Panc1 (cell line): Measurements from ENCODE around the gene VRTN. TPM values are rescaled to one million over a fixed set of nuclear protein-coding genes. Genes with fewer than 3 reads are reported as not detected.
"Not testable (repeated sequence)": the region's sequence is repeated elsewhere in the genome, so short reads cannot be mapped to it uniquely, and the experiment has no call there.

Experiments
- ATAC-seq: fragments of 200-7000 bp; cut with Tn5 transposase; 2 replicates; pipeline ENCODE4 v1.9.1; 2020; ENCODE audit warnings: mild to moderate bottlenecking, moderate library complexity
- BruUV-seq: library from RNA; stranded (reverse); fragments of 400-500 nt; replicated peaks from 2 replicates; lab custom pipeline; 2021; lab: Mats Ljungman, UMichigan
- CTCF ChIA-PET: fragments of 300-600 bp; sonication (Branson Sonifier 250); formaldehyde crosslinking; loops from one replicate; lab custom pipeline; 2022; ENCODE audit warnings: antibody characterized with exemption; lab: Charles Lee
- POLR2A ChIA-PET: fragments of 300-600 bp; sonication (Branson Sonifier 250); formaldehyde crosslinking; loops from one replicate; lab custom pipeline; 2022; ENCODE audit warnings: antibody characterized with exemption; lab: Charles Lee
- DNase-seq: peaks from one replicate; pipeline ENCODE4 v3.0.0-alpha.2; 2010; ENCODE audit warnings: low read depth, low spot score
- H3K27ac ChIP-seq: 2 replicates; pipeline ENCODE4 v1.5.1; 2011; ENCODE audit warnings: mild to moderate bottlenecking, low read length, inconsistent platforms
- H3K27me3 ChIP-seq: fragments of 200-500 bp; sonication (Bioruptor generic); 2 replicates; pipeline ENCODE4 v1.6.0; 2014; ENCODE audit warnings: low read length, inconsistent platforms; ENCODE audit not compliant: control insufficient read depth, insufficient read depth
- H3K36me3 ChIP-seq: fragments of 200-500 bp; sonication (Bioruptor generic); 2 replicates; pipeline ENCODE4 v1.5.1; 2014; ENCODE audit warnings: inconsistent platforms, mild to moderate bottlenecking, low read length, moderate library complexity; ENCODE audit not compliant: control insufficient read depth, insufficient read depth
- H3K4me1 ChIP-seq: 2 replicates; pipeline ENCODE4 v1.5.1; 2011; ENCODE audit warnings: inconsistent platforms, mild to moderate bottlenecking, low read length, moderate library complexity; ENCODE audit not compliant: control insufficient read depth, insufficient read depth
- H3K4me3 ChIP-seq, 2 experiments: 2 replicates each; pipeline ENCODE4 v1.5.1; 2011 to 2012; ENCODE audit warnings: low read depth in 2 of 2, low read length in 2 of 2, mild to moderate bottlenecking in 2 of 2, inconsistent platforms in 1 of 2, moderate library complexity in 1 of 2
- H3K9me3 ChIP-seq: fragments of 200-500 bp; sonication (Bioruptor generic); 2 replicates; pipeline ENCODE4 v1.5.1; 2014; ENCODE audit warnings: low read depth, mild to moderate bottlenecking, inconsistent platforms, low read length, moderate library complexity; ENCODE audit not compliant: control insufficient read depth, insufficient read depth
- POLR2AphosphoS5 ChIP-seq: IDR thresholded peaks from 2 replicates; pipeline ENCODE4 v1.6.1; 2012; ENCODE audit warnings: mild to moderate bottlenecking, low read depth, low read length, moderate library complexity
- SIN3A ChIP-seq: IDR thresholded peaks from 2 replicates; pipeline ENCODE4 v1.6.1; 2012; ENCODE audit warnings: low read depth, mild to moderate bottlenecking, low read length, moderate library complexity, borderline replicate concordance; ENCODE audit not compliant: insufficient read depth
- TCF7L2 ChIP-seq: IDR thresholded peaks from 2 replicates; pipeline ENCODE4 v1.6.1; 2011; ENCODE audit warnings: mild to moderate bottlenecking, low read depth, low read length, inconsistent platforms
- in situ Hi-C: cut with HindIII; loops from 2 replicates; pipeline ENCODE4 v1.10.0; 2016; ENCODE audit warnings: low sequenced_read_pairs, low pct_unique_long_range_greater_than_20kb
- intact Hi-C: fragments of 100-400 bp; cut with micrococcal nuclease; formaldehyde crosslinking; loops from one replicate; pipeline ENCODE4 v1.10.0; 2022; ENCODE audit not compliant: unreplicated experiment
- total RNA-seq: library from RNA; stranded (reverse); gene quantifications from one replicate; pipeline ENCODE4 v1.2.1, GENCODE V29; 2021; ENCODE audit not compliant: unreplicated experiment
- TF ChIP-seq, protein P1 (sequence below): fragments of 450-650 bp; IDR thresholded peaks from 2 replicates; pipeline ENCODE4 v1.5.1; 2017; ENCODE audit warnings: mild to moderate bottlenecking
- TF ChIP-seq, protein P2 (sequence below), 2 experiments: IDR thresholded peaks; 2 replicates each; pipeline ENCODE4 v1.6.1; 2011 to 2012; ENCODE audit warnings: low read depth in 2 of 2, control low read depth in 1 of 2, low read length in 1 of 2, mild to moderate bottlenecking in 1 of 2, moderate library complexity in 1 of 2; ENCODE audit not compliant: insufficient read depth in 1 of 2

The VRTN gene
- total RNA-seq, 1 experiment from 2014 or later = not detected

DNA sequence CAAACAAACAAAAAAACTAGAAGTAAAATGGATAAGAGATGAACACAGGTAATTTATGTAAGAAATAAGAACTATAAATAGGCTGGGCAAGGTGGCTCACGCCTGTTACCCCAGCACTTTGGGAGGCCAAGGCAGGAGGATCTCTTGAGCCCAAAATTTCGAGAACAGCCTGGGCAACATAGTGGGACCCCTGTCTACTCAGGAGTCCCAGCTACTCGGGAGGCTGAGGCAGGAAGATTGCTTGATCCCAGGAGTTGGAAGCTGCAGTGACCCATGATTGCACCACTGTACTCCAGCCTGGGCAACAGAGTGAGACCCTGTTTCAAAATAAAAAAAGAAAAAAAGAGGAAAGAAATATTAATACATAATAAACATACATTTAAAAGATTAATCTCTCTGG, 22.8 kb upstream of the VRTN start:
- POLR2A ChIA-PET = no interaction called here
- CTCF ChIA-PET = no interaction called here

DNA sequence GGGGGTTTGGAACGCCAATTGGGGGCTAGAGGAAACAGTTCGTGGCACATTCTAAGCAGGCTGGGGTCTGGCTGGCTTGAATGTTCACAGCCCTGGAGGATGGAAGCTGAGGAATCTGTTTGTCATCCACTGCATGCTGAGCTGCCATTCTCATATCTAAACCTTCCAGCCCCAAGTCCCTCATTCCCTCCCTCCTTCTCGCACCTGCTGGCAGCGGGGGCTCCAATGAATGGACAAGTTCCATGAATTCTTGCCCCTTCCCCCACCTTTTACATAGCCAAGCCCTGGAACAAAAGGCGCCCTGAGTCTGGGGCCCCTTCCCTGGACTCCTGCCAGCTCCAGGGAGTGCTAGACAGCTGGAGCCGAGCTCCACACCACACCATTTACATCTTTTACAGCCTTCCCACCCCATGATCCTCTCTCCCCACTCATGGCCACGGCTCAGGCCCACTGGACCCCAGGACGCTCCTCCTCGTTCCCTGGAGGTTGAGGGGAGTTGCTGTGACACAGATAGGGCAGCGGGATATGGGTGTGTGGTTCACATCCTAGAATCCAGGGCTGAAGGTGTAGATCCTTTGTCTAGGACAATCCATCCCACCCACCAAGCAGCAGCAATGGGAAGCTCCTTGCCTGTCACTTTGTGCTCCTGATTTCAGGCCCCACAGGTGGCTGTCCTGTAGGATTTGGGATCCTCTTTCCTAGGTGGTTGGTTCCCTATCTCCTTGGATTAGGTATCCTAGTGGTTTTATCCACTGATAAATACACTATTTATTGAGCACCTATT, 21.7 kb upstream of the VRTN start:
- no peak for ATAC-seq

More for the DNA sequence above, 22.8 kb upstream of the VRTN start:
- ATAC-seq (no peak), DNase-seq (no peak)
- no peaks in the 10 kb centered on the region for H3K27me3 ChIP-seq
- H3K27ac ChIP-seq = no peak overlapping the region
- in situ Hi-C loops = no loop called here
- H3K36me3 ChIP-seq = no peaks in the 10 kb centered on the region
- H3K9me3 ChIP-seq = no peaks in the 10 kb centered on the region
- TF ChIP-seq TCF7L2 (no peak), SIN3A (no peak), POLR2AphosphoS5 (no peak)
- TF ChIP-seq, protein P1, sequence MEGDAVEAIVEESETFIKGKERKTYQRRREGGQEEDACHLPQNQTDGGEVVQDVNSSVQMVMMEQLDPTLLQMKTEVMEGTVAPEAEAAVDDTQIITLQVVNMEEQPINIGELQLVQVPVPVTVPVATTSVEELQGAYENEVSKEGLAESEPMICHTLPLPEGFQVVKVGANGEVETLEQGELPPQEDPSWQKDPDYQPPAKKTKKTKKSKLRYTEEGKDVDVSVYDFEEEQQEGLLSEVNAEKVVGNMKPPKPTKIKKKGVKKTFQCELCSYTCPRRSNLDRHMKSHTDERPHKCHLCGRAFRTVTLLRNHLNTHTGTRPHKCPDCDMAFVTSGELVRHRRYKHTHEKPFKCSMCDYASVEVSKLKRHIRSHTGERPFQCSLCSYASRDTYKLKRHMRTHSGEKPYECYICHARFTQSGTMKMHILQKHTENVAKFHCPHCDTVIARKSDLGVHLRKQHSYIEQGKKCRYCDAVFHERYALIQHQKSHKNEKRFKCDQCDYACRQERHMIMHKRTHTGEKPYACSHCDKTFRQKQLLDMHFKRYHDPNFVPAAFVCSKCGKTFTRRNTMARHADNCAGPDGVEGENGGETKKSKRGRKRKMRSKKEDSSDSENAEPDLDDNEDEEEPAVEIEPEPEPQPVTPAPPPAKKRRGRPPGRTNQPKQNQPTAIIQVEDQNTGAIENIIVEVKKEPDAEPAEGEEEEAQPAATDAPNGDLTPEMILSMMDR = no peak
- TF ChIP-seq, protein P2, sequence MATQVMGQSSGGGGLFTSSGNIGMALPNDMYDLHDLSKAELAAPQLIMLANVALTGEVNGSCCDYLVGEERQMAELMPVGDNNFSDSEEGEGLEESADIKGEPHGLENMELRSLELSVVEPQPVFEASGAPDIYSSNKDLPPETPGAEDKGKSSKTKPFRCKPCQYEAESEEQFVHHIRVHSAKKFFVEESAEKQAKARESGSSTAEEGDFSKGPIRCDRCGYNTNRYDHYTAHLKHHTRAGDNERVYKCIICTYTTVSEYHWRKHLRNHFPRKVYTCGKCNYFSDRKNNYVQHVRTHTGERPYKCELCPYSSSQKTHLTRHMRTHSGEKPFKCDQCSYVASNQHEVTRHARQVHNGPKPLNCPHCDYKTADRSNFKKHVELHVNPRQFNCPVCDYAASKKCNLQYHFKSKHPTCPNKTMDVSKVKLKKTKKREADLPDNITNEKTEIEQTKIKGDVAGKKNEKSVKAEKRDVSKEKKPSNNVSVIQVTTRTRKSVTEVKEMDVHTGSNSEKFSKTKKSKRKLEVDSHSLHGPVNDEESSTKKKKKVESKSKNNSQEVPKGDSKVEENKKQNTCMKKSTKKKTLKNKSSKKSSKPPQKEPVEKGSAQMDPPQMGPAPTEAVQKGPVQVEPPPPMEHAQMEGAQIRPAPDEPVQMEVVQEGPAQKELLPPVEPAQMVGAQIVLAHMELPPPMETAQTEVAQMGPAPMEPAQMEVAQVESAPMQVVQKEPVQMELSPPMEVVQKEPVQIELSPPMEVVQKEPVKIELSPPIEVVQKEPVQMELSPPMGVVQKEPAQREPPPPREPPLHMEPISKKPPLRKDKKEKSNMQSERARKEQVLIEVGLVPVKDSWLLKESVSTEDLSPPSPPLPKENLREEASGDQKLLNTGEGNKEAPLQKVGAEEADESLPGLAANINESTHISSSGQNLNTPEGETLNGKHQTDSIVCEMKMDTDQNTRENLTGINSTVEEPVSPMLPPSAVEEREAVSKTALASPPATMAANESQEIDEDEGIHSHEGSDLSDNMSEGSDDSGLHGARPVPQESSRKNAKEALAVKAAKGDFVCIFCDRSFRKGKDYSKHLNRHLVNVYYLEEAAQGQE (IDR thresholded peaks at IDR 0.05; ENCODE audit: insufficient read depth in 1 of 2, low read depth in 2 of 2, low read length in 1 of 2) = no peak
- intact Hi-C loops = no loop called here
- no peak overlapping the region for H3K4me3 ChIP-seq
- no peaks in the 10 kb centered on the region for H3K4me1 ChIP-seq
- no TSS peak for BruUV-seq

GRCh38 chr14:74329950-74330552, 18.2 kb upstream of the VRTN start:
- H3K4me3 ChIP-seq, H3K36me3 ChIP-seq, H3K27ac ChIP-seq, CTCF ChIA-PET, H3K9me3 ChIP-seq, in situ Hi-C loops, DNase-seq, POLR2A ChIA-PET, H3K27me3 ChIP-seq, BruUV-seq, intact Hi-C loops, H3K4me1 ChIP-seq, ATAC-seq: not testable (repeated sequence)

More for the DNA sequence above, 21.7 kb upstream of the VRTN start:
- TF ChIP-seq TCF7L2 (no peak), POLR2AphosphoS5 (no peak)
- CTCF ChIA-PET = interaction anchor here (0.6 kb wide), 1 partner anchor 15 kb away, joined by 4 read pairs; no protein-coding TSS in a partner anchor
- no peak overlapping the region for H3K4me3 ChIP-seq
- no peaks in the 10 kb centered on the region for H3K4me1 ChIP-seq
- POLR2A ChIA-PET = interaction anchor here (0.7 kb wide), 1 partner anchor 57 kb away, joined by 5 read pairs; no protein-coding TSS in a partner anchor
- in situ Hi-C loops (no loop called here), intact Hi-C loops (no loop called here)
- no TSS peak for BruUV-seq
- no peak for DNase-seq
- no peak overlapping the region for H3K27ac ChIP-seq
- H3K36me3 ChIP-seq = no peaks in the 10 kb centered on the region
- H3K27me3 ChIP-seq = no peaks in the 10 kb centered on the region
- H3K9me3 ChIP-seq = no peaks in the 10 kb centered on the region
